CD4-positive, CD25-positive, alpha-beta regulatory T cell (primary cell): ENCODE measurements around the gene LGI4. TPM values are rescaled to one million over a fixed set of nuclear protein-coding genes. Genes with fewer than 3 reads are reported as not detected.
A peak's percentile ranks its signal among the peaks of the same experiment; 100 is the strongest.
"Not testable (repeated sequence)": the region's sequence is repeated elsewhere in the genome, so short reads cannot be mapped to it uniquely, and the experiment has no call there.

Source experiments
- ATAC-seq, 2 donors: fragments of 150-1000 bp; cut with Tn5 transposase; one replicate each; pipeline ENCODE4 v1.10.0; 2021; ENCODE audit warnings: low read depth in 2 of 2, moderate number of reproducible peaks in 2 of 2, moderate library complexity in 1 of 2
- DNase-seq, 3 donors: peaks; one replicate each; pipeline versions ENCODE4 v3.0.0 to v3.0.0-alpha.2; 2012 to 2022; ENCODE audit warnings: mixed read lengths in 1 of 3
- H3K27ac ChIP-seq: one replicate; pipeline ENCODE4 v1.7.0; 2013; ENCODE audit warnings: mild to moderate bottlenecking, low read length; ENCODE audit not compliant: insufficient read depth, poor library complexity, severe bottlenecking
- H3K27me3 ChIP-seq: one replicate; pipeline ENCODE4 v1.7.0; 2013; ENCODE audit warnings: low read length; ENCODE audit not compliant: control insufficient read depth, insufficient read depth
- H3K36me3 ChIP-seq: one replicate; pipeline ENCODE4 v1.7.0; 2013; ENCODE audit warnings: mild to moderate bottlenecking, low read length, moderate library complexity; ENCODE audit not compliant: control insufficient read depth, insufficient read depth
- H3K4me1 ChIP-seq: 2 replicates; pipeline ENCODE4 v1.7.0; 2013; ENCODE audit warnings: mild to moderate bottlenecking, low read length; ENCODE audit not compliant: insufficient read depth, control insufficient read depth, poor library complexity, severe bottlenecking
- H3K4me3 ChIP-seq: one replicate; pipeline ENCODE4 v1.7.0; 2013; ENCODE audit warnings: low read depth, mild to moderate bottlenecking, low read length, moderate library complexity
- H3K9me3 ChIP-seq, 2 experiments: 1 replicate in 1 of 2; 2 replicates in 1 of 2; pipeline ENCODE4 v1.7.0; 2013; ENCODE audit warnings: low read length in 2 of 2, mild to moderate bottlenecking in 1 of 2, moderate library complexity in 1 of 2; ENCODE audit not compliant: control insufficient read depth in 2 of 2
- H3K27ac Mint-ChIP-seq, 3 donors: one replicate each; pipeline ENCODE4 v1.8.0; 2020 to 2022; ENCODE audit warnings: mild to moderate bottlenecking in 3 of 3, mixed read lengths in 3 of 3, moderate library complexity in 2 of 3
- H3K27me3 Mint-ChIP-seq: one replicate; pipeline ENCODE4 v1.8.0; 2022; ENCODE audit warnings: mild to moderate bottlenecking, mixed read lengths
- H3K36me3 Mint-ChIP-seq: one replicate; pipeline ENCODE4 v1.8.0; 2020; ENCODE audit warnings: mixed read lengths
- H3K4me1 Mint-ChIP-seq, 4 donors: one replicate each; pipeline ENCODE4 v1.8.0; 2020 to 2022; ENCODE audit warnings: mixed read lengths in 4 of 4, mild to moderate bottlenecking in 1 of 4
- H3K4me3 Mint-ChIP-seq, 4 donors: one replicate each; pipeline ENCODE4 v1.8.0; 2020 to 2022; ENCODE audit warnings: mild to moderate bottlenecking in 4 of 4, mixed read lengths in 4 of 4, moderate library complexity in 3 of 4
- H3K9me3 Mint-ChIP-seq, 7 donors: one replicate each; pipeline ENCODE4 v1.8.0; 2020 to 2022; ENCODE audit warnings: mixed read lengths in 7 of 7, mild to moderate bottlenecking in 3 of 7, moderate library complexity in 2 of 7
- polyA plus RNA-seq, 4 donors: library from polyadenylated mRNA; unstranded; fragments of 300-500 nt; fragmentation: Illumina TruSeq; gene quantifications; one replicate each; pipeline ENCODE4 v1.2.3, GENCODE V29; 2021
- total RNA-seq: library from RNA; stranded (reverse); gene quantifications from one replicate; pipeline ENCODE4 v1.2.3, GENCODE V29; 2022

LGI4 gene
- total and polyA plus RNA-seq, 5 donors from 2014 or later: 0.64 TPM; not detected in 4

- peak overlapping the region; percentile 98 to 100 (median 100) for H3K4me3 Mint-ChIP-seq
- peaks cover 24% of the 10 kb centered on the region for H3K36me3 ChIP-seq
- H3K27ac ChIP-seq: peak overlapping the region; percentile 83
- DNase-seq: peak; percentile 64 to 79 (median 69)
- peaks cover 34% of the 10 kb centered on the region for H3K36me3 Mint-ChIP-seq
- H3K4me3 ChIP-seq: peak overlapping the region; percentile 71
- H3K9me3 ChIP-seq: no peaks in the 10 kb centered on the region
- peak overlapping the region; percentile 98 to 99 (median 99) for H3K27ac Mint-ChIP-seq
- ATAC-seq: peak; percentile 63 to 69
- H3K4me1 Mint-ChIP-seq: peaks cover 9 to 62% (median 31%) of the 10 kb centered on the region in 4 donors
- H3K27me3 Mint-ChIP-seq: peaks cover 6% of the 10 kb centered on the region
- H3K9me3 Mint-ChIP-seq: peaks cover 0 to 3% (median 0%) of the 10 kb centered on the region in 7 donors
- peaks cover 45% of the 10 kb centered on the region for H3K4me1 ChIP-seq
- H3K27me3 ChIP-seq: no peaks in the 10 kb centered on the region
Measured at GRCh38 chr19:35153701-35154524, 19.1 kb upstream of the LGI4 start.

DNA sequence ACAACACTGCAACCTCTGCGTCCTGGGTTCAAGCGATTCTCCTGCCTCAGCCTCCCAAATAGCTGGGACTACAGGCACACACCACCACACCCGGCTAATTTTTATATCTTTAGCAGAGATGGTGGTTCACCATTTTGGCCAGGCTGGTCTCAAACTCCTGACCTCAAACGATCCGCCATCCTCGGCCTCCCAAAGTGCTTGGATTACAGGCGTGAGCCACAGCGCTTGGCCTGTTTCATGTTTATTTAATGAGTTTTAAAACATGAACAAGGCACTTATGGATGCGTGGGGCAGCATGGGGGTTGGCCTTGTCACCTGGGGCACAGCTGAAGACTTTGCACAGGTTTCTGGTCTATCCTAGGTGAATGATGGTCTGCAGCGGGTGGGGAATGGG, 18.3 kb upstream of the LGI4 start:
- Mint-ChIP-seq H3K4me1 (peaks cover 4 to 54% (median 25%) of the 10 kb centered on the region in 4 donors), H3K27ac (peak overlapping the region; percentile 74 to 99 (median 98)), H3K4me3 (peak overlapping the region; percentile 98 to 100 (median 100)), H3K36me3 (peaks cover 26% of the 10 kb centered on the region)
- not testable (repeated sequence) for H3K27me3 Mint-ChIP-seq, H3K9me3 ChIP-seq, DNase-seq, ATAC-seq, H3K27me3 ChIP-seq, H3K9me3 Mint-ChIP-seq, H3K27ac ChIP-seq
- Histone ChIP-seq H3K4me3 (peak overlapping the region; percentile 51), H3K4me1 (peaks cover 43% of the 10 kb centered on the region), H3K36me3 (peaks cover 16% of the 10 kb centered on the region)

DNA sequence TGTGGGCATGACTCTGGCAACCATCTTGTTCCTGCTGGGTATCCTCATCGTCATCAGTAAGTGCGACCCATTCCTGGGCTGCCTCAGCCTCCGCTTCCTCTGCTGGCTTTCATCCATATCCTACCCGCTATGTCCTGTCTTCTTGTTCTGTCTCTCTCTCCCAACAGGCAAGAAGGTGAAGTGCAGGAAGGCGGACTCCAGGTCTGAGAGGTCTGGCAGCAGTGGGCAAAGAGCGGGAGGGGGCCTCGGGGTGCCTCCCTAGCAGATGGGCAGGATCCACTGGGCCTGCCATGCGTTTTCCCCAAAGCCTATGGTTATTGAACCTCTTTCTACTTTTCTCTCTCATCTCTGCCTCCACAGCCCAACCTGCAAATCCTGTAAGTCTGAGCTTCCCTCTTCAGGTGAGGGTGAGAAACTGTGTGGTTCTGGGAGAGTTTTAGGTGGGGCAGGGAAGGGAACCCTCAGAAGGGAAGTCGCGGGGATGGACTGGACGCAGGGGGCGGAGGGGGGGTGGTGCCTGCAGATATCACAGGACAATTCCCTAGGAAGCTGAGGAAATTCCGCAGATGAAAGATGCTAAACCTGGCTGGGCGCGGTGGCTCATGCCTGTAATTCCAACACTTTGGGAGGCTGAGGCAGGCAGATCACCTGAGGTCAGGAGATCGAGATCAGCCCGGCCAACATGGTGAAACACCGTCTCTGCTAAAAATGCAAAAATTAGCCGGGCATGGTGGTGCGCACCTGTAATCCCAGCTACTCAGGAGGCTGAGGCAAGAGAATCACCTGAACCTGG, 16.6 kb upstream of the LGI4 start:
- H3K27me3 Mint-ChIP-seq: peaks cover 6% of the 10 kb centered on the region
- H3K4me3 Mint-ChIP-seq: peak overlapping the region in 3 of 4 donors; percentile 21 to 62 (median 62)

GRCh38 chr19:35150445-35150844, 15.6 kb upstream of the LGI4 start:
- H3K36me3 Mint-ChIP-seq: peaks cover 5% of the 10 kb centered on the region

More for the DNA sequence above, 16.6 kb upstream of the LGI4 start:
- Mint-ChIP-seq H3K36me3 (peaks cover 13% of the 10 kb centered on the region), H3K27ac (peak overlapping the region in 1 of 3 donors; percentile 77), H3K9me3 (peaks cover 0 to 3% (median 0%) of the 10 kb centered on the region in 7 donors), H3K4me1 (peaks cover 4 to 38% (median 17%) of the 10 kb centered on the region in 4 donors)
- H3K4me1 ChIP-seq: peaks cover 27% of the 10 kb centered on the region
- H3K9me3 ChIP-seq: no peaks in the 10 kb centered on the region
- H3K36me3 ChIP-seq: peaks cover under 1% of the 10 kb centered on the region
- no peaks in the 10 kb centered on the region for H3K27me3 ChIP-seq
- no peak overlapping the region for H3K4me3 ChIP-seq
- DNase-seq (no peak), ATAC-seq (no peak)
- no peak overlapping the region for H3K27ac ChIP-seq

GRCh38 chr19:35149463-35149862, 14.6 kb upstream of the LGI4 start:
- no peaks in the 10 kb centered on the region for H3K9me3 Mint-ChIP-seq
- ATAC-seq: no peak
- H3K36me3 Mint-ChIP-seq: peaks cover 5% of the 10 kb centered on the region
- peaks cover 15% of the 10 kb centered on the region for H3K4me1 ChIP-seq
- H3K27ac ChIP-seq: no peak overlapping the region
- no peaks in the 10 kb centered on the region for H3K27me3 Mint-ChIP-seq
- peaks cover 2 to 30% (median 6%) of the 10 kb centered on the region in 4 donors for H3K4me1 Mint-ChIP-seq
- H3K36me3 ChIP-seq: no peaks in the 10 kb centered on the region
- no peaks in the 10 kb centered on the region for H3K27me3 ChIP-seq
- no peak for DNase-seq
- H3K4me3 Mint-ChIP-seq: peak overlapping the region in 1 of 4 donors; percentile 62
- no peaks in the 10 kb centered on the region for H3K9me3 ChIP-seq
- peak overlapping the region in 2 of 3 donors; percentile 24 to 73 for H3K27ac Mint-ChIP-seq
- H3K4me3 ChIP-seq: no peak overlapping the region

More at GRCh38 chr19:35150445-35150844, 15.6 kb upstream of the LGI4 start:
- Histone ChIP-seq H3K4me3 (no peak overlapping the region), H3K9me3 (no peaks in the 10 kb centered on the region), H3K36me3 (no peaks in the 10 kb centered on the region), H3K4me1 (peaks cover 19% of the 10 kb centered on the region), H3K27ac (no peak overlapping the region), H3K27me3 (no peaks in the 10 kb centered on the region)
- no peak for DNase-seq
- no peak for ATAC-seq
- Mint-ChIP-seq H3K4me3 (peak overlapping the region in 3 of 4 donors; percentile 28 to 62 (median 52)), H3K27ac (peak overlapping the region in 2 of 3 donors; percentile 67 to 71), H3K27me3 (peaks cover 6% of the 10 kb centered on the region), H3K9me3 (peaks cover 0 to 3% (median 0%) of the 10 kb centered on the region in 7 donors), H3K4me1 (peaks cover 2 to 28% (median 10%) of the 10 kb centered on the region in 4 donors)

DNA sequence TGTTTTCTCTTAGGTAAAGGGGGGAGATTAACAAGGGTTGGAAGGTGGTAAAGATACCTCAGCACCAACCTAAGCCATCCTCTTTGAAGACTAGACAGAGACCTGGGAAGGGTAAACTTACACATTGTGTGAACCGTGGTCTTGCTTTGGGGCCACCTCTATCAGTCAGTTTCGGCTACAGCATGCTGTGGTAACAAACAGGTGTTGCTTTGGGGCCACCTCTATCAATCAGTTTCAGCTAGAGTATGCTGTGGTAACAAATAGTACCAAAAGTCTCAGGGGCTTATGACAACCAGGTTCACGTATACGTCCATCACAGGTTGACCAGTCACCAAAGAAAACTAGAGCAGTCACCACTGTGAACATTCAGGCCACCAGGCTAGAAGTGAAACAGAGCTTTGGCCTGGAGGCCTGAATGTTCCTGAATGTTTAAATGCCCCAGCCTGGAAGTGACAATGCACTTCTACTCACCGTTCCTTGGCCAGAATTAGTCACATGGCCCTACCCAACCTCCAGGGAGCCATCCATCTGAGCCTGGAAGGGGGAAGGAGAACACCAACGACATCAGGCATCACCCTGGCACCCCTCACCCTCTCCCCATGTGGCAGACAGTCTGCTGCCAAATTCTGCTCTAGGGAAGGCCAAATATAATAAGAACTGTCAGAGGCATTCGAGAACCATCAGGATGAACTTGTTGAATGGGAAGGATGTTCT, 12.0 kb upstream of the LGI4 start:
- H3K27me3 ChIP-seq: no peaks in the 10 kb centered on the region
- no peaks in the 10 kb centered on the region for H3K9me3 Mint-ChIP-seq
- ATAC-seq: no peak

More for the DNA sequence above, 12.0 kb upstream of the LGI4 start:
- Histone ChIP-seq H3K4me1 (peaks cover 27% of the 10 kb centered on the region), H3K4me3 (no peak overlapping the region), H3K36me3 (no peaks in the 10 kb centered on the region), H3K9me3 (no peaks in the 10 kb centered on the region), H3K27ac (no peak overlapping the region)
- peaks cover 5% of the 10 kb centered on the region for H3K36me3 Mint-ChIP-seq
- DNase-seq: no peak
- peaks cover 1 to 31% (median 10%) of the 10 kb centered on the region in 4 donors for H3K4me1 Mint-ChIP-seq
- peaks cover 3% of the 10 kb centered on the region for H3K27me3 Mint-ChIP-seq
- peak overlapping the region in 2 of 3 donors; percentile 33 to 49 for H3K27ac Mint-ChIP-seq
- H3K4me3 Mint-ChIP-seq: peak overlapping the region in 1 of 4 donors; percentile 18
